Panc1 (cell line): ENCODE results near the gene ABCB6. TPM values are rescaled to one million over a fixed set of nuclear protein-coding genes. Genes with fewer than 3 reads are reported as not detected.
"Not testable (repeated sequence)": the region's sequence is repeated elsewhere in the genome, so short reads cannot be mapped to it uniquely, and the experiment has no call there.

Experiments used
- ATAC-seq: fragments of 200-7000 bp; cut with Tn5 transposase; 2 replicates; pipeline ENCODE4 v1.9.1; 2020; ENCODE audit warnings: mild to moderate bottlenecking, moderate library complexity
- BruUV-seq: library from RNA; stranded (reverse); fragments of 400-500 nt; replicated peaks from 2 replicates; lab custom pipeline; 2021; lab: Mats Ljungman, UMichigan
- CTCF ChIA-PET: fragments of 300-600 bp; sonication (Branson Sonifier 250); formaldehyde crosslinking; loops from one replicate; lab custom pipeline; 2022; ENCODE audit warnings: antibody characterized with exemption; lab: Charles Lee
- POLR2A ChIA-PET: fragments of 300-600 bp; sonication (Branson Sonifier 250); formaldehyde crosslinking; loops from one replicate; lab custom pipeline; 2022; ENCODE audit warnings: antibody characterized with exemption; lab: Charles Lee
- DNase-seq: peaks from one replicate; pipeline ENCODE4 v3.0.0-alpha.2; 2010; ENCODE audit warnings: low read depth, low spot score
- H3K27ac ChIP-seq: 2 replicates; pipeline ENCODE4 v1.5.1; 2011; ENCODE audit warnings: mild to moderate bottlenecking, low read length, inconsistent platforms
- H3K27me3 ChIP-seq: fragments of 200-500 bp; sonication (Bioruptor generic); 2 replicates; pipeline ENCODE4 v1.6.0; 2014; ENCODE audit warnings: low read length, inconsistent platforms; ENCODE audit not compliant: control insufficient read depth, insufficient read depth
- H3K36me3 ChIP-seq: fragments of 200-500 bp; sonication (Bioruptor generic); 2 replicates; pipeline ENCODE4 v1.5.1; 2014; ENCODE audit warnings: inconsistent platforms, mild to moderate bottlenecking, low read length, moderate library complexity; ENCODE audit not compliant: control insufficient read depth, insufficient read depth
- H3K4me1 ChIP-seq: 2 replicates; pipeline ENCODE4 v1.5.1; 2011; ENCODE audit warnings: inconsistent platforms, mild to moderate bottlenecking, low read length, moderate library complexity; ENCODE audit not compliant: control insufficient read depth, insufficient read depth
- H3K4me3 ChIP-seq, 2 experiments: 2 replicates each; pipeline ENCODE4 v1.5.1; 2011 to 2012; ENCODE audit warnings: low read depth in 2 of 2, low read length in 2 of 2, mild to moderate bottlenecking in 2 of 2, inconsistent platforms in 1 of 2, moderate library complexity in 1 of 2
- H3K9me3 ChIP-seq: fragments of 200-500 bp; sonication (Bioruptor generic); 2 replicates; pipeline ENCODE4 v1.5.1; 2014; ENCODE audit warnings: low read depth, mild to moderate bottlenecking, inconsistent platforms, low read length, moderate library complexity; ENCODE audit not compliant: control insufficient read depth, insufficient read depth
- POLR2AphosphoS5 ChIP-seq: IDR thresholded peaks from 2 replicates; pipeline ENCODE4 v1.6.1; 2012; ENCODE audit warnings: mild to moderate bottlenecking, low read depth, low read length, moderate library complexity
- SIN3A ChIP-seq: IDR thresholded peaks from 2 replicates; pipeline ENCODE4 v1.6.1; 2012; ENCODE audit warnings: low read depth, mild to moderate bottlenecking, low read length, moderate library complexity, borderline replicate concordance; ENCODE audit not compliant: insufficient read depth
- TCF7L2 ChIP-seq: IDR thresholded peaks from 2 replicates; pipeline ENCODE4 v1.6.1; 2011; ENCODE audit warnings: mild to moderate bottlenecking, low read depth, low read length, inconsistent platforms
- in situ Hi-C: cut with HindIII; loops from 2 replicates; pipeline ENCODE4 v1.10.0; 2016; ENCODE audit warnings: low sequenced_read_pairs, low pct_unique_long_range_greater_than_20kb
- intact Hi-C: fragments of 100-400 bp; cut with micrococcal nuclease; formaldehyde crosslinking; loops from one replicate; pipeline ENCODE4 v1.10.0; 2022; ENCODE audit not compliant: unreplicated experiment
- total RNA-seq: library from RNA; stranded (reverse); gene quantifications from one replicate; pipeline ENCODE4 v1.2.1, GENCODE V29; 2021; ENCODE audit not compliant: unreplicated experiment
- TF ChIP-seq, protein P1 (sequence below), 2 experiments: IDR thresholded peaks; 2 replicates each; pipeline ENCODE4 v1.6.1; 2011 to 2012; ENCODE audit warnings: low read depth in 2 of 2, control low read depth in 1 of 2, low read length in 1 of 2, mild to moderate bottlenecking in 1 of 2, moderate library complexity in 1 of 2; ENCODE audit not compliant: insufficient read depth in 1 of 2
- TF ChIP-seq, protein P2 (sequence below): fragments of 450-650 bp; IDR thresholded peaks from 2 replicates; pipeline ENCODE4 v1.5.1; 2017; ENCODE audit warnings: mild to moderate bottlenecking

Gene ABCB6
- total RNA-seq, 1 experiment from 2014 or later = 19.0 TPM

DNA sequence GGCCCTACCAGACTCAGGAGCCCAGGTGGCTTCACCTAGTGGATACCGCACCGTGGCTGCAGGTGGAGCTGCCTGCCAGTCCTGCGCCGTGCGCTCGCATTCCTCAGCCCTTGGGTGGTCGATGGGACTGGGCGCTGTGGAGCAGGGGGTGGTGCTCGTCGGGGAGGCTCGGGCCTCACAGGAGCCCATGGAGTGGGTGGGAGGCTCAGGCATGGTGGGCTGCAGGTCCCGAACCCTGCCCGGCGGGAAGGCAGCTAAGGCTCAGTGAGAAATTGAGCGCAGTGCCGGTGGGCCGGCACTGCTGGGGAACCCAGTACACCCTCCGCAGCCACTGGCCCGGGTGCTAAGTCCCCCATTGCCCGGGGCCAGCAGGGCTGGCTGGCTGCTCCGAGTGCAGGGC is 17.4 kb downstream of the ABCB6 start:
- H3K9me3 ChIP-seq, in situ Hi-C loops, BruUV-seq, H3K36me3 ChIP-seq, H3K4me1 ChIP-seq, intact Hi-C loops, H3K4me3 ChIP-seq, ATAC-seq, DNase-seq, H3K27ac ChIP-seq, H3K27me3 ChIP-seq: not testable (repeated sequence)
- ChIA-PET POLR2A (interaction anchor here (0.6 kb wide), 1 partner anchor 32 kb away, joined by 3 read pairs; the partner anchor contains the start of gene SLC23A3), CTCF (interaction anchor here (0.6 kb wide), 1 partner anchor 10 kb away, joined by 6 read pairs; no protein-coding TSS in a partner anchor)

DNA sequence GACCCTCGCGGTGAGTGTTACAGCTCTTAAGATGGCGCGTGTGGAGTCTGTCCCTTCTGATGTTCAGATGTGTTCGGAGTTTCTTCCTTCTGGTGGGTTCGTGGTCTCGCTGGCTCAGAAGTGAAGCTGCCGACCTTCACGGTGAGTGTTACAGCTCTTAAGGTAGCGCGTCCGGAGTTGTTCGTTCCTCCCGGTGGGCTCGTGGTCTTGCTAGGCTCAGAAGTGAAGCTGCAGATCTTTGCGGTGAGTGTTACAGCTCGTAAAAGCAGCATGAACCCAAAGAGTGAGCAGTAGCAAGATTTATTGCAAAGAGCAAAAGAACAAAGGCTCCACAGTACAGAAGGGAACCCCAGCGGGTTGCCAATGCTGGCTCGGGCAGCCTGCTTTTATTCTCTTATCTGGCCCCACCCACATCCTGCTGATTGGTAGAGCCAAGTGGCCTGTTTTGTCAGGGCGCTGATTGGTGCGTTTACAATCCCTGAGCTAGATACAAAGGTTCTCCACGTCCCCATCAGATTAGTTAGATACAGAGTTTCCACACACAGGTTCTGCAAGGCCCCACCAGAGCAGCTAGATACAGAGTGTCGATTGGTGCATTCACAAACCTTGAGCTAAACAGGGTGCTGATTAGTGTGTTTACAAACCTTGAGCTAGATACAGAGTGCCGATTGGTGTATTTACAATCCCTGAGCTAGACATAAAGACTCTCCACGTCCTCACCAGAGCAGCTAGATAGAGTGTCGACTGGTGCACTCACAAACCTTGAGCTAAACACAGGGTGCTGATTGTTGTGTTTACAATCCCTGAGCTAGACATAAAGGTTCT is 18.0 kb downstream of the ABCB6 start:
- DNase-seq, H3K9me3 ChIP-seq, POLR2A ChIA-PET, CTCF ChIA-PET, H3K4me1 ChIP-seq, in situ Hi-C loops, ATAC-seq, H3K27ac ChIP-seq, BruUV-seq, H3K4me3 ChIP-seq, intact Hi-C loops, H3K27me3 ChIP-seq, H3K36me3 ChIP-seq: not testable (repeated sequence)

DNA sequence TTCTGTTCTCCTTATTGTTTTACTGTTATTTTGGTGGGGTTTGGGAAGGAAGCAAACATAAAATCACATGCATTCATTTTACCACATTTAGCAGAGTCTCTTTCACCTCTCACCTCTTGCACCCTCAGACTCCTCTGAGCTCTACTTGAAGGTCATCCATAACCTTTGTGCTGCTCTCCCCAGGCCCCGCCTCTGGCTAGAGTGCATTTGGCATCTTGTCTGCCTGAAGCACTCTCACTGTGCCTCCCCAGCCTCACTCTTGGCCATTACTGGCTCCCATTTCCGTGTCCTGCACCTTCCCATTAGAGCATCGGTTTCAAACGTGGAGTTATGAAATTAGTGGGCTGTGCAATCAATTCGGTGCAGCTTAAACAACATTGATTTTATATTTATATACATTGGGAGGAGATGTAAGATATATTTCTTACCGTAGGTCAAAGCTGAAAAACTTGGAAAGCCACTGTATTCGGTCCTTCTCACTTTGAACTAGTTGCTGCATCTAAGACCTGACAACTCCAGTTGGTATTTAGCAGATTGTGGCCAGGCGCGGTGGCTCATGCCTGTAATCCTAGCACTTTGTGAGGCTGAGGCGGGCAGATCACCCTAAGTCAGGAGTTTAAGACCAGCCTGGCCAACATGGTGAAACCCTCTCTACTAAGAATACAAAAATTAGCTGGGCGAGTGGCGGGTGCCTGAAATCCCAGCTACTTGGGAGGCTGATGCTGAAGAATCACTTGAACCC is 19.1 kb downstream of the ABCB6 start:
- BruUV-seq = no TSS peak
- ChIA-PET CTCF (no interaction called here), POLR2A (interaction anchor here (0.6 kb wide), 1 partner anchor 188 kb away, joined by 13 read pairs; the partner anchor contains the start of gene DNPEP)
- no peaks in the 10 kb centered on the region for H3K9me3 ChIP-seq
- no peaks in the 10 kb centered on the region for H3K27me3 ChIP-seq
- DNase-seq = no peak
- H3K4me1 ChIP-seq = no peaks in the 10 kb centered on the region
- H3K27ac ChIP-seq = no peak overlapping the region
- H3K36me3 ChIP-seq = no peaks in the 10 kb centered on the region
- in situ Hi-C loops = no loop called here
- intact Hi-C loops = no loop called here
- no peak overlapping the region for H3K4me3 ChIP-seq
- no peak for ATAC-seq
- TF ChIP-seq, protein P1, sequence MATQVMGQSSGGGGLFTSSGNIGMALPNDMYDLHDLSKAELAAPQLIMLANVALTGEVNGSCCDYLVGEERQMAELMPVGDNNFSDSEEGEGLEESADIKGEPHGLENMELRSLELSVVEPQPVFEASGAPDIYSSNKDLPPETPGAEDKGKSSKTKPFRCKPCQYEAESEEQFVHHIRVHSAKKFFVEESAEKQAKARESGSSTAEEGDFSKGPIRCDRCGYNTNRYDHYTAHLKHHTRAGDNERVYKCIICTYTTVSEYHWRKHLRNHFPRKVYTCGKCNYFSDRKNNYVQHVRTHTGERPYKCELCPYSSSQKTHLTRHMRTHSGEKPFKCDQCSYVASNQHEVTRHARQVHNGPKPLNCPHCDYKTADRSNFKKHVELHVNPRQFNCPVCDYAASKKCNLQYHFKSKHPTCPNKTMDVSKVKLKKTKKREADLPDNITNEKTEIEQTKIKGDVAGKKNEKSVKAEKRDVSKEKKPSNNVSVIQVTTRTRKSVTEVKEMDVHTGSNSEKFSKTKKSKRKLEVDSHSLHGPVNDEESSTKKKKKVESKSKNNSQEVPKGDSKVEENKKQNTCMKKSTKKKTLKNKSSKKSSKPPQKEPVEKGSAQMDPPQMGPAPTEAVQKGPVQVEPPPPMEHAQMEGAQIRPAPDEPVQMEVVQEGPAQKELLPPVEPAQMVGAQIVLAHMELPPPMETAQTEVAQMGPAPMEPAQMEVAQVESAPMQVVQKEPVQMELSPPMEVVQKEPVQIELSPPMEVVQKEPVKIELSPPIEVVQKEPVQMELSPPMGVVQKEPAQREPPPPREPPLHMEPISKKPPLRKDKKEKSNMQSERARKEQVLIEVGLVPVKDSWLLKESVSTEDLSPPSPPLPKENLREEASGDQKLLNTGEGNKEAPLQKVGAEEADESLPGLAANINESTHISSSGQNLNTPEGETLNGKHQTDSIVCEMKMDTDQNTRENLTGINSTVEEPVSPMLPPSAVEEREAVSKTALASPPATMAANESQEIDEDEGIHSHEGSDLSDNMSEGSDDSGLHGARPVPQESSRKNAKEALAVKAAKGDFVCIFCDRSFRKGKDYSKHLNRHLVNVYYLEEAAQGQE (IDR thresholded peaks at IDR 0.05; ENCODE audit: insufficient read depth in 1 of 2, low read depth in 2 of 2, low read length in 1 of 2) = no peak
- no peak for TF ChIP-seq POLR2AphosphoS5
- no peak for TF ChIP-seq SIN3A
- TF ChIP-seq TCF7L2 = no peak
- TF ChIP-seq, protein P2, sequence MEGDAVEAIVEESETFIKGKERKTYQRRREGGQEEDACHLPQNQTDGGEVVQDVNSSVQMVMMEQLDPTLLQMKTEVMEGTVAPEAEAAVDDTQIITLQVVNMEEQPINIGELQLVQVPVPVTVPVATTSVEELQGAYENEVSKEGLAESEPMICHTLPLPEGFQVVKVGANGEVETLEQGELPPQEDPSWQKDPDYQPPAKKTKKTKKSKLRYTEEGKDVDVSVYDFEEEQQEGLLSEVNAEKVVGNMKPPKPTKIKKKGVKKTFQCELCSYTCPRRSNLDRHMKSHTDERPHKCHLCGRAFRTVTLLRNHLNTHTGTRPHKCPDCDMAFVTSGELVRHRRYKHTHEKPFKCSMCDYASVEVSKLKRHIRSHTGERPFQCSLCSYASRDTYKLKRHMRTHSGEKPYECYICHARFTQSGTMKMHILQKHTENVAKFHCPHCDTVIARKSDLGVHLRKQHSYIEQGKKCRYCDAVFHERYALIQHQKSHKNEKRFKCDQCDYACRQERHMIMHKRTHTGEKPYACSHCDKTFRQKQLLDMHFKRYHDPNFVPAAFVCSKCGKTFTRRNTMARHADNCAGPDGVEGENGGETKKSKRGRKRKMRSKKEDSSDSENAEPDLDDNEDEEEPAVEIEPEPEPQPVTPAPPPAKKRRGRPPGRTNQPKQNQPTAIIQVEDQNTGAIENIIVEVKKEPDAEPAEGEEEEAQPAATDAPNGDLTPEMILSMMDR = no peak
